PC-9 (cell line): ENCODE results near the gene SLC22A2.

Experiments
- CTCF ChIP-seq: fragments of 200-600 bp; sonication (generic); conservative IDR thresholded peaks from 2 replicates; pipeline ENCODE4 v1.6.1; 2017; ENCODE audit warnings: mixed run types, antibody characterized with exemption, mild to moderate bottlenecking, moderate library complexity
- EZH2 ChIP-seq: fragments of 200-600 bp; sonication (generic); IDR thresholded peaks from 2 replicates; pipeline ENCODE4 v1.8.0; 2017; ENCODE audit warnings: antibody characterized with exemption, low read depth

- TF ChIP-seq EZH2 (no peak), CTCF (no peak)
Measured at GRCh38 chr6:160273750-160274149, 15.1 kb upstream of the SLC22A2 start.
